PFSK-1 (cell line): ENCODE results near the gene G6PC1.

Experiments
- POLR2AphosphoS5 ChIP-seq: IDR thresholded peaks from 2 replicates; pipeline ENCODE4 v1.6.1; 2012; ENCODE audit warnings: low read depth, mild to moderate bottlenecking, control low read depth, low read length, moderate library complexity
- REST ChIP-seq, 2 experiments: IDR thresholded peaks; 2 replicates each; pipeline versions ENCODE4 v1.6.1 to v1.8.0; 2011 to 2012; ENCODE audit warnings: low read depth in 2 of 2, low read length in 2 of 2, control low read depth in 1 of 2, inconsistent platforms in 1 of 2, mild to moderate bottlenecking in 1 of 2, moderate library complexity in 1 of 2; ENCODE audit not compliant: insufficient read depth in 1 of 2
- TAF1 ChIP-seq: IDR thresholded peaks from 2 replicates; pipeline ENCODE4 v1.6.1; 2012; ENCODE audit warnings: low read length, control low read depth, borderline replicate concordance; ENCODE audit not compliant: insufficient read depth

DNA sequence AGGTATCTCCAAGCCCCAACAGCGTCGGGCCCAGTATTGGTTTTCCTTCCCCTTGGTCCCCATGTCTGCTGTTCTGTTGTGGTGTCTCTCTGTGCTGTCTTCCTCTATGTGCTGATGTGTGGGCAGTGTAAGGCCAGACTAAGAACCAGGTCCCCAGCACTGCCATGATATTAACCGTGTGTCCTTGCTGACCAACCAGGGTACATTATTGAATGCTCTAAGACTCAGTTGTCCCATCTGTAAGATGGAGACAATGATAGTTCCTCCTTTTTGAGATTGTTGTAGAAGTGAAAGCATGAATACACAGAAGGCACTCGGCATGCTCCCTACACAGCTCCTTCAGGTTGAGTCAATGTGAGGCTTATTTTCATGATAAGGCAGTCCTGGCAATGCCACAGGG is 29.0 kb upstream of the G6PC1 start:
- TF ChIP-seq POLR2AphosphoS5: no peak
- no peak for TF ChIP-seq TAF1
- TF ChIP-seq REST (IDR thresholded peaks at IDR 0.05; ENCODE audit: insufficient read depth in 1 of 2, low read depth in 2 of 2, low read length in 2 of 2): no peak
